Measurements from ENCODE around the gene EGFLAM.

The EGFLAM gene

DNA sequence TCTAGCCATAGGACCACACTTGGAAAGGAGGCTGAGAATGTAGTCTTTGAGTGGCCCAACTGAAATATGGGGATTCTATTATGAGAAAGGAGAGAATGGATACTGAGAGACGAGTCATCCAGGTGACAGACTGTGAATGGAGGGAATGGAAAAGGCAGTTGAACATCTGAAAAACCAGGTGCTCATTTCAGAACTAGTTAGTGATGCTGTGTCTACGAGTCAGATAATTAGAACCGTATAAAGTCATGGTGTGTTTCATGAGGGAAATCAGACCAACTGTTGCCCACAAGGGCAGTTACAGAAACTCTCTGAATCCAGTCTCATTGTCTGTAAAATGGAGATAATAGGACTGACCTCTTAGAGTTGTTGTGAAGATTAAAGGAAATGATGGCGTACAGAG, 86.5 kb downstream of the EGFLAM start:
- Histone ChIP-seq H3K4me3 (ENCODE audit: low read length) (no peak overlapping the region), H3K36me3 (ENCODE audit: control insufficient read depth, insufficient read depth, low read length) (no peaks in the 10 kb centered on the region), H3K27me3 (ENCODE audit: control insufficient read depth, insufficient read depth, low read length) (no peaks in the 10 kb centered on the region), H3K4me1 (ENCODE audit: control insufficient read depth, insufficient read depth, low read length) (no peaks in the 10 kb centered on the region), H3K9me3 (ENCODE audit: control insufficient read depth, insufficient read depth, low read length) (no peaks in the 10 kb centered on the region), H3K27ac (ENCODE audit: low read length) (no peak overlapping the region)
- no CpG with 5 or more reads among the region's 4 CpGs for WGBS (ENCODE audit: insufficient coverage, insufficient read length)
- no peak for DNase-seq (ENCODE audit: low read depth, low spot score)

DNA sequence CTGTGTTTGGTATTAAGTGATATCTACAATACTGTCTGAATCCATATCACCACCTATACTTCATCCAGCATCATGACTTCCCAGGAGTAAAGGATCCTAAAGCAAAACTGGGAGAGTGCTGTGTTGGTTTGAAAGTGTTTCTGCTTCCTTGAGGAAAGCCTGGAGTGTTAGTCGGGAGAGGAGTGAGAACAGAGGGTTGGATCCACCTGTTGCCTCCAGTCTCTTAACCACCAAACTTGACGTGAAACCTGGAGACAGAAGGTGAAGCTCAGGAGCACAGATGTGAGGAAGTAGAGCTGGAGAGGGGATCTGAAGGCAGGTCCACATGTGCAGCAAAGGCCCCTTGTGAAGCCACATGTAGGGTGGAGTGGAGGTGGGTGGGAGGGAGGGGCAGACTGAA, 88.2 kb downstream of the EGFLAM start:
- Histone ChIP-seq H3K9me3 (ENCODE audit: control insufficient read depth, insufficient read depth, low read length) (no peaks in the 10 kb centered on the region), H3K27me3 (ENCODE audit: control insufficient read depth, insufficient read depth, low read length) (no peaks in the 10 kb centered on the region), H3K4me3 (ENCODE audit: low read length) (no peak overlapping the region), H3K27ac (ENCODE audit: low read length) (no peak overlapping the region), H3K36me3 (ENCODE audit: control insufficient read depth, insufficient read depth, low read length) (no peaks in the 10 kb centered on the region), H3K4me1 (ENCODE audit: control insufficient read depth, insufficient read depth, low read length) (no peaks in the 10 kb centered on the region)
- no CpG with 5 or more reads among the region's 2 CpGs for WGBS (ENCODE audit: insufficient coverage, insufficient read length)
- no peak for DNase-seq (ENCODE audit: low read depth, low spot score)

DNA sequence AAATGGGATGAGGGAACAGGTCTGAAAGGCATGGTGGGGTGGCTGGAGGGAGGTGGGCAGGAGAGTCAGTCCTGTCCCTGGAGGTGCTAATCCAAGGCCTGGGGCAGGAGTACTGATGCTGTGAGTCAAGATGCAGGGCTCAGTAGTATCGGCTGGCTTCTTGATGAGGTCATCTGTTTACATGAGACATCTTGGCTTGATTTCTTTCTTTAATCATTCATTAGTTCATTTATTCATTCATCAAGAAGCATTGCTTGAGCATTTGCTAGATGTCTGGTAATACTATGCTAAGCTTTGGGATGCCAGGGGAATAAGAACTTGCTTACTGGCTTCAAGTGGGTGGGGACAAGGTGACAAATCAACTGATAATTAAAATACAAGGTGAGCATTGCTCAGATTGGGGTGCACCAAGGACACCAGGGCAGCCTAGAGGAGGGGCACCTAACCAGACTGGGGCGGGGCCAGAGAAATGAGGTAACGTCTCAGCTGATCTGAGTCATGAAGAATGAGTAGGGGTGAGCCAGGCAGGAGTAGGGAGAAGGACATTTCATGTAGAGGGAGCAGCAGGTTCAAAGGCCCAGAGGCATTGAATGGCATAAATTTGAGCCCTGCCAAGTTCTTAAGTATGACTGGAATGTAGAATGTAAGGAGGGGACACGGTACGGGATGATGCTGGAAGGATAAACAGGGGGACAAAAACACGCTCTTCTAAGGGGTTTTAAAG, 88.8 kb downstream of the EGFLAM start:
- no peak overlapping the region for H3K4me3 ChIP-seq (ENCODE audit: low read length)
- H3K27me3 ChIP-seq (ENCODE audit: control insufficient read depth, insufficient read depth, low read length), result no peaks in the 10 kb centered on the region
- DNase-seq (ENCODE audit: low read depth, low spot score), result no peak
- H3K27ac ChIP-seq (ENCODE audit: low read length), result no peak overlapping the region
- no peaks in the 10 kb centered on the region for H3K4me1 ChIP-seq (ENCODE audit: control insufficient read depth, insufficient read depth, low read length)
- no peaks in the 10 kb centered on the region for H3K36me3 ChIP-seq (ENCODE audit: control insufficient read depth, insufficient read depth, low read length)
- no peaks in the 10 kb centered on the region for H3K9me3 ChIP-seq (ENCODE audit: control insufficient read depth, insufficient read depth, low read length)
- WGBS (ENCODE audit: insufficient coverage, insufficient read length), result no CpG with 5 or more reads among the region's 6 CpGs

DNA sequence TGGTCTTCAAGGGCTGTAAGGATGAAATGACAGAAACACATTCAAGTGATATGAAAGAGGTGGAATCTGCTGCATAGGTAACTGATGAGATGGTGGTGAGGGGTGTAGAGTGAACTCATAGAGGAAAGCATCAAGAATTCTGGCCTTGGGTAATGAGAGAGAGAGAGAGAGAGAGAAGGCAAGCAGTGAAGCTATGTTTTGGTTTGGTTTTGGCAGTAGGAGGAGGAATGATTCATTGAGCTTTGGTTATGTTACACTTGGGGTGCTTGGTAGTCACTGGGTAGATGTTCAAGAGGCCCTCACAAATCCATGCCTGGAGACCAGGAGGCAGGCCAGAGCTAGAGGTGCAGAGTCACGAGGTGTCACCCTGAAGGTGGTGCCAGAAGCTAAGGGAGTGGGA, 89.5 kb downstream of the EGFLAM start:
- Histone ChIP-seq H3K27ac (ENCODE audit: low read length) (no peak overlapping the region), H3K27me3 (ENCODE audit: control insufficient read depth, insufficient read depth, low read length) (no peaks in the 10 kb centered on the region), H3K4me3 (ENCODE audit: low read length) (no peak overlapping the region), H3K36me3 (ENCODE audit: control insufficient read depth, insufficient read depth, low read length) (no peaks in the 10 kb centered on the region), H3K9me3 (ENCODE audit: control insufficient read depth, insufficient read depth, low read length) (no peaks in the 10 kb centered on the region), H3K4me1 (ENCODE audit: control insufficient read depth, insufficient read depth, low read length) (no peaks in the 10 kb centered on the region)
- no CpG with 5 or more reads among the region's 1 CpG for WGBS (ENCODE audit: insufficient coverage, insufficient read length)
- no peak for DNase-seq (ENCODE audit: low read depth, low spot score)

DNA sequence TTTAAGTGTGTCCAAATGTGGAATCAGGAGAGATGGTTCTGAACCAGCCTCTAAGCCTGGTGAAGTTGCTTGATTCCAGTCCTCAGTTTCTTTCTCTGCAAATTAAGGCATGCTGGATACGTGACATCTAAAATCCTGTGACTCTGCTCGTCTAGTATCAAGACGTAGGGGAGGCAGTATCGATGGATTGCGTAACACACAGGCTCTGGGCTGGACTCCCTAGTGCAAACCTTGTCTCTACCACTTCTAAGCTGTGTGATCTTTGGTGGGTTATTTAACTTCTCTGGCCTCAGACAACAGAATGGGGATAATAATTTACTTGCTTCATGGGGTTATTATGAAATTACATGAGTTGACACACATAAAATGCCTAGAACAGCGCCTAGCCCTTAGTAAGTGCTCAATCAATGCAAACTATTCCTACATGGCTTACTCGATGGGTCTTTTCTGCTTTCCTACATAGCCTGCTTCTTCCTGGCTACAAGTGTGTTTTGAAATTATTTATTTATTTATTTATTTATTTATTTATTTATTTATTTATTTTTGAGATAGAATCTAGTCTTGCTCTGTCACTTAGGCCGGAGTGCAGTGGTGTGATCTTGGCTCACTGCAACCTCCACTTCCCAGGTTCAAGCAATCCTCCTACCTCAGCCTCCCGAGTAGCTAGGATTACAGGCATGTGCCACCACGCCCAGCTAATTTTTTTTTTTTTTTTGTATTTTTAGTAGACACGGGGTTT, 102.1 kb downstream of the EGFLAM start:
- H3K27me3 ChIP-seq (ENCODE audit: control insufficient read depth, insufficient read depth, low read length), result no peaks in the 10 kb centered on the region

DNA sequence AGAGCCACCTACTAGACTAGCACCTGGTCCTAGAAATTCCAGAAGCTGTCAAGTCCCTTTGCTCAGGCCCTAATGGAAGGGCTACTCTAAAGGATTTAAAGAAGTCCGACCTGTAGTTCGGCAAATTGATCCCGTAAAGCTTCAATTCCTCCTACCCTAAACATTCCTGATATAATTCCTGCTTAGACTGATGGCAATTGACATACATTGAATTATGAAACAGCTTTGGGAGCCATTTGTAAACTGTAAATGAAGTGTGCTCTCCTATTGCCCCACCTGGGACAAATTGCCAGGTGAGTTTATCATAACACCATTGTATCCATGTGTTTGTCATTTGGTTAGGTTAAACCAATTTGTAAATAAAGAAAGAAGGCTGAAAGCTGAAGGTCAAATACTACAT, 104.4 kb downstream of the EGFLAM start:
- no peaks in the 10 kb centered on the region for H3K36me3 ChIP-seq (ENCODE audit: control insufficient read depth, insufficient read depth, low read length)
- H3K4me1 ChIP-seq (ENCODE audit: control insufficient read depth, insufficient read depth, low read length), result no peaks in the 10 kb centered on the region
- no peak overlapping the region for H3K4me3 ChIP-seq (ENCODE audit: low read length)
- H3K27ac ChIP-seq (ENCODE audit: low read length), result no peak overlapping the region
- no peaks in the 10 kb centered on the region for H3K27me3 ChIP-seq (ENCODE audit: control insufficient read depth, insufficient read depth, low read length)
- no peak for DNase-seq (ENCODE audit: low read depth, low spot score)
- WGBS (ENCODE audit: insufficient coverage, insufficient read length), result no CpG with 5 or more reads among the region's 3 CpGs
- no peaks in the 10 kb centered on the region for H3K9me3 ChIP-seq (ENCODE audit: control insufficient read depth, insufficient read depth, low read length)

More for the DNA sequence above, 102.1 kb downstream of the EGFLAM start:
- H3K36me3 ChIP-seq (ENCODE audit: control insufficient read depth, insufficient read depth, low read length), result no peaks in the 10 kb centered on the region
- H3K27ac ChIP-seq (ENCODE audit: low read length), result no peak overlapping the region
- WGBS (ENCODE audit: insufficient coverage, insufficient read length), result no CpG with 5 or more reads among the region's 11 CpGs
- no peak for DNase-seq (ENCODE audit: low read depth, low spot score)
- no peak overlapping the region for H3K4me3 ChIP-seq (ENCODE audit: low read length)
- no peaks in the 10 kb centered on the region for H3K9me3 ChIP-seq (ENCODE audit: control insufficient read depth, insufficient read depth, low read length)
- H3K4me1 ChIP-seq (ENCODE audit: control insufficient read depth, insufficient read depth, low read length), result no peaks in the 10 kb centered on the region

DNA sequence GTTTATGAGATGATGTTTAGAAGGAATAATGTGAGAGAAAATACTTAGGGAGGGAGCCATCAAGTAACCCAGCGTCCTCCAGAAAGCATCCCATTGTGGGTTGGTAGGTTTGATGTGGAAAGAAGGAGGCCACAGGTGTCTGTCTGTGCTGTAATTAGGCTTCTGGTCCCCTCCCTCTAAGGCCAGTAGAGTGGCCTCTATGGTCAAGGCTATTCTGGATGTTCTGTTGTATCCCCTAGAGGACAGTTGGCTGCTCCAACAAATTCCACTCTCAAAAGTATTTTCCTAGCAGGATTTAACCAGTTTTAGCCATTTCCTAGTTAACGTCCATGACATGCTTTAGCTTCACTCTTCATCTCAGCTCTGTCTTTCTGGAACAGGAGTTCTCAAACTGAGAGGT, 106.5 kb downstream of the EGFLAM start:
- Histone ChIP-seq H3K4me1 (ENCODE audit: control insufficient read depth, insufficient read depth, low read length) (0 out of 2 replicates have a peak, but pooled peaks cover 1% of the 10 kb centered on the region), H3K36me3 (ENCODE audit: control insufficient read depth, insufficient read depth, low read length) (no peaks in the 10 kb centered on the region), H3K27ac (ENCODE audit: low read length) (no peak overlapping the region), H3K9me3 (ENCODE audit: control insufficient read depth, insufficient read depth, low read length) (no peaks in the 10 kb centered on the region), H3K27me3 (ENCODE audit: control insufficient read depth, insufficient read depth, low read length) (no peaks in the 10 kb centered on the region), H3K4me3 (ENCODE audit: low read length) (no peak overlapping the region)
- no peak for DNase-seq (ENCODE audit: low read depth, low spot score)
- WGBS (ENCODE audit: insufficient coverage, insufficient read length), result no CpG with 5 or more reads among the region's 2 CpGs

DNA sequence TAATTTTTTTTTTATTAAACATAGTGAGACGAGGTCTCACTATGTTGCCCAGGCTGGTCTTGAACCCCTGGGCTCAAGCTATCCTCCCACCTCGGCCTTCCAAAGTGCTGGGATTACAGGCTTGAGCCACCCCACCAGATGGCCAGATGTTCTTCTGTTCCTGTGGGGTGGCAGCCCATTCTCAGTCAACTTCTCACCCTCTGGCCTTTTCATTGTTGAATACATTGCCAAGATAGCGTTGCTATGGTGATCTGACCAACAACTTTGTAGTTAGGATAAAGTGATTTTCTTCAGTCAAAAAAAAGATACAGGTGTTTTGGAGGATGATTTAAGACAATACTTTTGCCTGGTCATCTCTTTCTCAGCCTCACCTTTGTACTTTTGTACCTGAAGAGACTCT, 109.1 kb downstream of the EGFLAM start:
- H3K4me1 ChIP-seq (ENCODE audit: control insufficient read depth, insufficient read depth, low read length), result 0 out of 2 replicates have a peak, but pooled peaks cover 1% of the 10 kb centered on the region

DNA sequence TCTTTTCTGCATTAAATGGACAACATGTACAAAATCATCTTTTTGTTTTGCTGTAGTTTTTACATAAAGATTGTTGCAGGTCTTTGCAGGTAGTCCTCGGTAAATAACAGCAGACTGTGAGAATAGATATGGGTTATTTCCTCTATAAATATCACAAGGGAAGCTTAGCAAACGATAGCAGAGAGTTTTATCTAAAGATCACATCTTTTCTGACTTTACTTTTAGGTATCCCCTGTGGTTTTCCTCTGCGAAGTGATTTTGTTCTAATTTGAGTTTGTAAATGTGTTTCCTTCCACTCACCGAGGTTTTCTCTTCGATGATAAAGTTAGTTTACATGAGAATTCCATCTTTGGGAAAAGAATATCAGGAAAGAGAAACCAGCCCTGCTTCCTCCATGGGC, 109.6 kb downstream of the EGFLAM start:
- no peak overlapping the region for H3K27ac ChIP-seq (ENCODE audit: low read length)
- H3K36me3 ChIP-seq (ENCODE audit: control insufficient read depth, insufficient read depth, low read length), result no peaks in the 10 kb centered on the region
- 0 out of 2 replicates have a peak, but pooled peaks cover 1% of the 10 kb centered on the region for H3K4me1 ChIP-seq (ENCODE audit: control insufficient read depth, insufficient read depth, low read length)
- no peak for DNase-seq (ENCODE audit: low read depth, low spot score)
- H3K27me3 ChIP-seq (ENCODE audit: control insufficient read depth, insufficient read depth, low read length), result no peaks in the 10 kb centered on the region
- no CpG with 5 or more reads among the region's 5 CpGs for WGBS (ENCODE audit: insufficient coverage, insufficient read length)
- H3K9me3 ChIP-seq (ENCODE audit: control insufficient read depth, insufficient read depth, low read length), result no peaks in the 10 kb centered on the region
- no peak overlapping the region for H3K4me3 ChIP-seq (ENCODE audit: low read length)

More for the DNA sequence above, 109.1 kb downstream of the EGFLAM start:
- H3K27ac ChIP-seq (ENCODE audit: low read length), result no peak overlapping the region
- no peaks in the 10 kb centered on the region for H3K27me3 ChIP-seq (ENCODE audit: control insufficient read depth, insufficient read depth, low read length)
- H3K4me3 ChIP-seq (ENCODE audit: low read length), result no peak overlapping the region
- WGBS (ENCODE audit: insufficient coverage, insufficient read length), result no CpG with 5 or more reads among the region's 3 CpGs
- H3K36me3 ChIP-seq (ENCODE audit: control insufficient read depth, insufficient read depth, low read length), result no peaks in the 10 kb centered on the region
- DNase-seq (ENCODE audit: low read depth, low spot score), result no peak
- no peaks in the 10 kb centered on the region for H3K9me3 ChIP-seq (ENCODE audit: control insufficient read depth, insufficient read depth, low read length)

DNA sequence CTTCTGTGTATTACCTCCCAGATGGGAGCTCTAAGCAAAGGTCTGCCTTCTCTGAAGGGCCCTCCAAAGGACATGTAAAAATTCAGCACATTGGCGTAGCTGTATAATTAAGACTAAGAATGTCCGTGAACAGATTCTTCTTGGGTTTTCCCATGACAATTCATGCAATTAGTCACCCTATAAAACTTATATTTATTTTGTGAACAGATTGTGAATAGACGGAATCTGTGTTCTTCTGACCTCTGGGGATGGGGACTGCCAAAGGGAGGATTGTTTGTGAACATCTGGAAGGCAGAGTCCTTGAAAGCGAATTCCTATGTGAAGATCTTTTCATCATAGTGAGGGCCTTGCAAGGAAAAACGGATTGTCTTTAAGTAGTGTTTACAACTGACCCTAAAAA, 111.3 kb downstream of the EGFLAM start:
- no CpG with 5 or more reads among the region's 5 CpGs for WGBS (ENCODE audit: insufficient coverage, insufficient read length)
- Histone ChIP-seq H3K4me3 (ENCODE audit: low read length) (no peak overlapping the region), H3K4me1 (ENCODE audit: control insufficient read depth, insufficient read depth, low read length) (0 out of 2 replicates have a peak, but pooled peaks cover 1% of the 10 kb centered on the region), H3K27me3 (ENCODE audit: control insufficient read depth, insufficient read depth, low read length) (no peaks in the 10 kb centered on the region), H3K36me3 (ENCODE audit: control insufficient read depth, insufficient read depth, low read length) (no peaks in the 10 kb centered on the region), H3K9me3 (ENCODE audit: control insufficient read depth, insufficient read depth, low read length) (no peaks in the 10 kb centered on the region), H3K27ac (ENCODE audit: low read length) (no peak overlapping the region)
- DNase-seq (ENCODE audit: low read depth, low spot score), result no peak
